GM12878 (cell line): ENCODE data around the gene GBA3.

ENCODE experiments used
- CBFB ChIP-seq: IDR thresholded peaks from 2 replicates; pipeline ENCODE4 v1.6.1; 2016; ENCODE audit warnings: antibody characterized with exemption, low read depth
- CBX5 ChIP-seq: sonication (generic); IDR thresholded peaks from 2 replicates; pipeline ENCODE4 v1.6.1; 2016; ENCODE audit warnings: low read depth, moderate library complexity, mild to moderate bottlenecking, inconsistent platforms
- CEBPZ ChIP-seq: fragments of 150-350 bp; IDR thresholded peaks from 2 replicates; pipeline ENCODE4 v1.6.1; 2016; ENCODE audit warnings: low read depth, low read length
- CTCF ChIP-seq, 3 experiments: IDR thresholded peaks in 2 of 3; conservative IDR thresholded peaks in 1 of 3; 2 replicates each; pipeline ENCODE4 v1.5.1; 2011; ENCODE audit warnings: low read depth in 3 of 3, low read length in 3 of 3, mild to moderate bottlenecking in 3 of 3, control low read depth in 2 of 3, moderate library complexity in 2 of 3, inconsistent platforms in 1 of 3, mixed read lengths in 1 of 3; ENCODE audit not compliant: control insufficient read depth in 2 of 3, insufficient read depth in 1 of 3; ENCODE audit errors: extremely low read depth in 1 of 3
- MEF2B ChIP-seq: fragments of 450-650 bp; IDR thresholded peaks from 2 replicates; pipeline ENCODE4 v1.6.1; 2018; ENCODE audit warnings: mild to moderate bottlenecking, moderate library complexity; ENCODE audit not compliant: partially characterized antibody, poor library complexity, severe bottlenecking
- NR2C2 ChIP-seq: IDR thresholded peaks from 2 replicates; pipeline ENCODE4 v1.6.1; 2011; ENCODE audit warnings: borderline replicate concordance, low read depth; ENCODE audit not compliant: control insufficient read depth, insufficient read length
- SREBF1 ChIP-seq: IDR thresholded peaks from 2 replicates; pipeline ENCODE4 v1.6.1; 2012; ENCODE audit warnings: mild to moderate bottlenecking, low read length
- TAF1 ChIP-seq: IDR thresholded peaks from 2 replicates; pipeline ENCODE4 v1.6.1; 2011; ENCODE audit warnings: mild to moderate bottlenecking, low read depth, low read length, borderline replicate concordance
- TARDBP ChIP-seq: IDR thresholded peaks from 2 replicates; pipeline ENCODE4 v1.6.1; 2016; ENCODE audit warnings: borderline replicate concordance
- TF ChIP-seq, protein P1 (sequence below): IDR thresholded peaks from 2 replicates; pipeline ENCODE4 v1.6.1; 2012; ENCODE audit warnings: mild to moderate bottlenecking, low read depth, low read length

DNA sequence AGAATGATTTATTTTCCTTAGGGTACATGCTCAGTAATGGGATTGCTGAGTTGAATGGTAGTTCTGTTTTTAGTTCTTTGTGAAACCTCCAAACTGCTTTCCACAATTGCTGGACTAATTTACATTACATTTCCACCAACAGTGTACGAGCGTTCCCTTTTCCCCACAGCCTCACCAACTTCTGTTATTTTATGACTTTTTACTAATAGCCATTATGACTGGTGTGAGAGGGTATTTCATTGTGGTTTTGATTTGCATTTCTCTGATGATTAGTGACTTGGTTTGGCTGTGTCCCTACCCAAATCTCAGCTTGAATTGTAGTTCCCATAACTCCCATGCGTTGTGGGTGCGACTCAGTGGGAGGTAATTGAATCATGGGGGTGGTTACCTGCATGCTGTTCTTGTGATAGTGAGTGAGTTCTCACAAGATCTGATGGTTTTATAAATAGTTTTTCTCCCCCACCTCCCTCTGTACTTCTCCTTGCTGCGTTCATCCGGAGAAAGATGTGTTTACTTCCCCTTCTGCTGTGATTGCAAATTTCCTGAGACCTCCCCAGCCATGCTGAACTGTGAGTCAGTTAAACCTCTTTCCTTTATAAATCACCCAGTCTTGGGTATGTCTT lies 95.1 kb downstream of the GBA3 start:
- TF ChIP-seq NR2C2 (no peak), SREBF1 (no peak), CTCF (IDR thresholded peaks at IDR 0.05 in 2 of 3, conservative IDR thresholded peaks at IDR 0.05 in 1 of 3; ENCODE audit: control insufficient read depth in 2 of 3, extremely low read depth in 1 of 3, insufficient read depth in 1 of 3, low read depth in 3 of 3, low read length in 3 of 3) (no peak), MEF2B (no peak), CEBPZ (no peak), CBFB (no peak), TARDBP (no peak), TAF1 (no peak), CBX5 (no peak)
- TF ChIP-seq, protein P1, sequence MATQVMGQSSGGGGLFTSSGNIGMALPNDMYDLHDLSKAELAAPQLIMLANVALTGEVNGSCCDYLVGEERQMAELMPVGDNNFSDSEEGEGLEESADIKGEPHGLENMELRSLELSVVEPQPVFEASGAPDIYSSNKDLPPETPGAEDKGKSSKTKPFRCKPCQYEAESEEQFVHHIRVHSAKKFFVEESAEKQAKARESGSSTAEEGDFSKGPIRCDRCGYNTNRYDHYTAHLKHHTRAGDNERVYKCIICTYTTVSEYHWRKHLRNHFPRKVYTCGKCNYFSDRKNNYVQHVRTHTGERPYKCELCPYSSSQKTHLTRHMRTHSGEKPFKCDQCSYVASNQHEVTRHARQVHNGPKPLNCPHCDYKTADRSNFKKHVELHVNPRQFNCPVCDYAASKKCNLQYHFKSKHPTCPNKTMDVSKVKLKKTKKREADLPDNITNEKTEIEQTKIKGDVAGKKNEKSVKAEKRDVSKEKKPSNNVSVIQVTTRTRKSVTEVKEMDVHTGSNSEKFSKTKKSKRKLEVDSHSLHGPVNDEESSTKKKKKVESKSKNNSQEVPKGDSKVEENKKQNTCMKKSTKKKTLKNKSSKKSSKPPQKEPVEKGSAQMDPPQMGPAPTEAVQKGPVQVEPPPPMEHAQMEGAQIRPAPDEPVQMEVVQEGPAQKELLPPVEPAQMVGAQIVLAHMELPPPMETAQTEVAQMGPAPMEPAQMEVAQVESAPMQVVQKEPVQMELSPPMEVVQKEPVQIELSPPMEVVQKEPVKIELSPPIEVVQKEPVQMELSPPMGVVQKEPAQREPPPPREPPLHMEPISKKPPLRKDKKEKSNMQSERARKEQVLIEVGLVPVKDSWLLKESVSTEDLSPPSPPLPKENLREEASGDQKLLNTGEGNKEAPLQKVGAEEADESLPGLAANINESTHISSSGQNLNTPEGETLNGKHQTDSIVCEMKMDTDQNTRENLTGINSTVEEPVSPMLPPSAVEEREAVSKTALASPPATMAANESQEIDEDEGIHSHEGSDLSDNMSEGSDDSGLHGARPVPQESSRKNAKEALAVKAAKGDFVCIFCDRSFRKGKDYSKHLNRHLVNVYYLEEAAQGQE = no peak
